DMS79 treated with DMSO at 0.1 percent for 48 hours (cell line): Measurements from ENCODE around the gene CYGB.

Experiments used
- DNase-seq: peaks from one replicate; lab custom pipeline; 2025; lab: John Stamatoyannopoulos, UW

Gene CYGB

GRCh38 chr17:76550712-76551615 lies 13.5 kb upstream of the CYGB start:
- peak; percentile 12 for DNase-seq

- DNase-seq, result no peak
Observed at GRCh38 chr17:76549539-76549938, 12.0 kb upstream of the CYGB start.

- DNase-seq, result no peak
Observed at GRCh38 chr17:76549215-76549518, 11.7 kb upstream of the CYGB start.

- DNase-seq, result no peak
Observed at GRCh38 chr17:76548378-76549214, 11.1 kb upstream of the CYGB start.

- DNase-seq, result no peak
Observed at GRCh38 chr17:76547642-76548202, 10.2 kb upstream of the CYGB start.

- no peak for DNase-seq
Observed at GRCh38 chr17:76547183-76547641, 9.7 kb upstream of the CYGB start.

GRCh38 chr17:76546556-76547182 lies 9.2 kb upstream of the CYGB start:
- no peak for DNase-seq

- no peak for DNase-seq
Observed at GRCh38 chr17:76545918-76546555, 8.5 kb upstream of the CYGB start.

- DNase-seq, result no peak
Observed at GRCh38 chr17:76544546-76545365, 7.2 kb upstream of the CYGB start.

- no peak for DNase-seq
Observed at GRCh38 chr17:76543826-76544545, 6.5 kb upstream of the CYGB start.

GRCh38 chr17:76543482-76543825 lies 5.9 kb upstream of the CYGB start:
- no peak for DNase-seq

GRCh38 chr17:76542984-76543383 lies 5.5 kb upstream of the CYGB start:
- DNase-seq, result no peak

GRCh38 chr17:76542566-76542971 lies 5.1 kb upstream of the CYGB start:
- DNase-seq, result no peak

- DNase-seq, result no peak
Observed at GRCh38 chr17:76541739-76542454, 4.4 kb upstream of the CYGB start.

- peak; percentile 80 for DNase-seq
Observed at GRCh38 chr17:76540381-76541300, 3.1 kb upstream of the CYGB start.

GRCh38 chr17:76539631-76540271 lies 2.2 kb upstream of the CYGB start, which contains the start of gene PRCD:
TSS of gene PRCD (plus strand) at chr17:76540044. CDS start at chr17:76540142, 98 bp downstream.
- no peak for DNase-seq

GRCh38 chr17:76538941-76539570 lies 1.5 kb upstream of the CYGB start:
- no peak for DNase-seq
